ENCODE data around the gene TBC1D22B. TPM values are rescaled to one million over a fixed set of nuclear protein-coding genes. Genes with fewer than 3 reads are reported as not detected.

The TBC1D22B gene
- total RNA-seq, 1 donor from 2014 or later = 6.9 TPM

Other genes starting within 250 kb of the TBC1D22B start
- gene PIM1, start 87.6 kb upstream of the TBC1D22B start, total RNA-seq = 3.2 and 3.6 TPM in 2 replicates
- gene TMEM217, start 372 bp downstream of the TBC1D22B start, total RNA-seq = 8.8 and 15.5 TPM in 2 replicates
- 28.0 and 43.7 TPM in 2 replicates for gene RNF8, start 96.2 kb downstream of the TBC1D22B start, total RNA-seq
- 32.6 and 61.9 TPM in 2 replicates for gene CMTR1, start 175.4 kb downstream of the TBC1D22B start, total RNA-seq
- 23.0 and 24.1 TPM in 2 replicates for gene CCDC167, start 242.1 kb downstream of the TBC1D22B start, total RNA-seq

Data from pulmonary artery endothelial cell (primary cell).